ENCODE data around the gene TET2.

The TET2 gene

DNA sequence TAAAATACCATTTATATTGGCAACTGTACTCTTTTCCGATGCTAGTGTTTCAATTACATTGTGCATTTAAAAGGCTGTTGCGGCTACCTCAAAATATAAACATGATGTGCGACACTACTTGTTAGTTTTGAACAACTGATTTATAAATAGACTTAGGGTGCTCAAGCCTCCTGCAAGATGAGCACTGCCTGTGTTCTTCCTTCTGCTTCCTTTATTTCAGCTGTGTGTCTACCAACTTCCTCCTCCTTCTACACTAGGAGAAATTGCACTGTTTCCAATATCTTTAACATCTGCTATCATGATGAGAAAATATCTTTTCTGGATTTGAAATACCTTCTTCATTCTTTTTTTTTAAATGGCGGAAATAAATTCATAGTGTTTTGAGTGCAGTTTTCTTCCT lies 24.0 kb downstream of the TET2 start:
- no peak for DNase-seq (ENCODE audit: low spot score)
- in situ Hi-C loops (cut with MboI; ENCODE audit: low sequenced_read_pairs, unreplicated experiment), result no loop called here
- no peak for TF ChIP-seq CTCF (IDR thresholded peaks at IDR 0.05; ENCODE audit: borderline replicate concordance, control extremely low read depth, extremely low read depth, insufficient read depth, missing control alignments)

- no peak for TF ChIP-seq CTCF (IDR thresholded peaks at IDR 0.05; ENCODE audit: borderline replicate concordance, control extremely low read depth, extremely low read depth, insufficient read depth, missing control alignments)
- no peak for DNase-seq (ENCODE audit: low spot score)
- in situ Hi-C loops (cut with MboI; ENCODE audit: low sequenced_read_pairs, unreplicated experiment), result no loop called here
Observed at GRCh38 chr4:105171912-105172311, 25.2 kb downstream of the TET2 start.

- in situ Hi-C loops (cut with MboI; ENCODE audit: low sequenced_read_pairs, unreplicated experiment), result no loop called here
- no peak for DNase-seq (ENCODE audit: low spot score)
- TF ChIP-seq CTCF (IDR thresholded peaks at IDR 0.05; ENCODE audit: borderline replicate concordance, control extremely low read depth, extremely low read depth, insufficient read depth, missing control alignments), result no peak
Observed at GRCh38 chr4:105174098-105174497, 27.4 kb downstream of the TET2 start.

GRCh38 chr4:105179539-105180401 lies 33.1 kb downstream of the TET2 start:
- no peak for DNase-seq (ENCODE audit: low spot score)
- in situ Hi-C loops (cut with MboI; ENCODE audit: low sequenced_read_pairs, unreplicated experiment), result no loop called here
- no peak for TF ChIP-seq CTCF (IDR thresholded peaks at IDR 0.05; ENCODE audit: borderline replicate concordance, control extremely low read depth, extremely low read depth, insufficient read depth, missing control alignments)

DNA sequence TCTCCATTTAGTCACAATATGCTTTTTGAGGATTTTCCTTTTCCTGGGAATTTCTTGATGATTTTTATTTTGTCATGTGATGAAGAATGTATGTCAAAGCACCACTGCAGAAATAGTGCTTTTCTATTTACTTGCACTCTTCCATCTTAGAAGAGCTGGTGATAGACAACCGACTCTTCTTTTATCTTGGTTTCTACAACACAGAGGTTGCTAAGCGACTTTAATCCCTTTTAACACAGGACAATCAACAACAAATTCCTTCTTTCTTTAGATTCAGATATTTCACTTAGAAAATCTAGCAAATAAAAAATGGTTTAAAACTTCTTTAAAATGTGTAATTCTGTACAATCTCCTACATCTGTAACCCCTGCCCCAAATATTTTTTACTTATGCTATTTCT lies 34.6 kb downstream of the TET2 start:
- no peak for TF ChIP-seq CTCF (IDR thresholded peaks at IDR 0.05; ENCODE audit: borderline replicate concordance, control extremely low read depth, extremely low read depth, insufficient read depth, missing control alignments)
- in situ Hi-C loops (cut with MboI; ENCODE audit: low sequenced_read_pairs, unreplicated experiment), result no loop called here
- DNase-seq (ENCODE audit: low spot score), result no peak

DNA sequence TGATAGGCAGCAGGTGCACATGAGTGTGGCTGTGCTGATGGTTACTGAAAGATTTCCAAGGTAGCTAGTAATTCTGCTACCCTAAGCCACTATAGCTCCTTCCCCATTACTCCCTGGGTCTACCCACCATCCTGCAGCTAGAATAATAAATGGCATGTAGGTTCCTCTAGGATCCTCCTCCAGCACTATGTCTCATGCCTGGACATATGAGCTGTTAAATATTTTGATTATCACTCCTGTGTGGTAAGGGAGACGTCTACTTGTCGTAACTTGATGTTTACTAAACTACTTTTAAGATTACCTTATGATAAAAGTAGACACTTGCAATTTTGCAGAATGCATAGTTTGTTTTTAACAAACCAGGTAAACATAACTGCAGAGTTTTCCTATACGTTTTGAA lies 35.5 kb downstream of the TET2 start:
- no peak for TF ChIP-seq CTCF (IDR thresholded peaks at IDR 0.05; ENCODE audit: borderline replicate concordance, control extremely low read depth, extremely low read depth, insufficient read depth, missing control alignments)
- in situ Hi-C loops (cut with MboI; ENCODE audit: low sequenced_read_pairs, unreplicated experiment), result no loop called here
- DNase-seq (ENCODE audit: low spot score), result no peak

Measured in GM13976 (cell line).